Thoracic aorta (tissue), 2 donors: Measurements from ENCODE around the gene CHRDL2. TPM values are rescaled to one million over a fixed set of nuclear protein-coding genes. Genes with fewer than 3 reads are reported as not detected.

Experiments
- ATAC-seq: fragments of 150-250 bp; one replicate; pipeline ENCODE4 v1.8.0; 2017; ENCODE audit warnings: low read depth; ENCODE audit not compliant: insufficient number of reproducible peaks, low FRiP score
- DNase-seq: peaks from one replicate; pipeline ENCODE4 v3.0.0-alpha.2; 2020; ENCODE audit warnings: low spot score
- H3K27ac ChIP-seq, 2 donors: fragments of 200-600 bp; sonication (generic); 1 replicate in 1 of 2; 2 replicates in 1 of 2; pipeline ENCODE4 v1.5.1; 2016; ENCODE audit warnings: mild to moderate bottlenecking in 2 of 2, moderate library complexity in 2 of 2
- H3K27me3 ChIP-seq: fragments of 200-600 bp; sonication (generic); replicated peaks from 2 replicates; pipeline ENCODE4 v1.6.0; 2016; ENCODE audit warnings: mild to moderate bottlenecking; ENCODE audit not compliant: insufficient read depth
- H3K36me3 ChIP-seq: fragments of 200-600 bp; sonication (generic); one replicate; pipeline ENCODE4 v1.5.1; 2016
- H3K4me1 ChIP-seq, 2 donors: fragments of 200-600 bp; sonication (generic); 1 replicate in 1 of 2; 2 replicates in 1 of 2; pipeline versions ENCODE4 v1.5.1 to v1.6.0; 2016; ENCODE audit warnings: low read depth in 2 of 2, mild to moderate bottlenecking in 1 of 2; ENCODE audit not compliant: control insufficient read depth in 1 of 2
- H3K4me3 ChIP-seq: fragments of 200-600 bp; sonication (generic); 2 replicates; pipeline ENCODE4 v1.5.1; 2016; ENCODE audit warnings: mild to moderate bottlenecking
- H3K9me3 ChIP-seq: fragments of 200-600 bp; sonication (generic); 2 replicates; pipeline ENCODE4 v1.5.1; 2016
- CTCF ChIP-seq: fragments of 200-600 bp; sonication (generic); IDR thresholded peaks from one replicate; pipeline ENCODE4 v1.5.1; 2019; ENCODE audit warnings: antibody characterized with exemption
- total RNA-seq, 2 donors: library from RNA; depleted of rRNA; stranded (reverse); fragments of >200 nt; gene quantifications; one replicate each; pipeline versions ENCODE4 v1.1.0 to v1.2.3, GENCODE V29; 2016

The CHRDL2 gene
- total RNA-seq, 2 donors from 2014 or later, result 1.9 TPM; not detected in 1

- peak overlapping the region; percentile 66 to 67 for H3K27ac ChIP-seq
- no peak for DNase-seq
- no peak overlapping the region for H3K4me3 ChIP-seq
- no peaks in the 10 kb centered on the region for H3K36me3 ChIP-seq
- H3K4me1 ChIP-seq, result peaks cover 8 to 27% of the 10 kb centered on the region in 2 donors
- H3K9me3 ChIP-seq, result no peaks in the 10 kb centered on the region
- no peak for TF ChIP-seq CTCF
- H3K27me3 ChIP-seq, result no peaks in the 10 kb centered on the region
- ATAC-seq, result peak; percentile 7
These were observed 58.8 kb downstream of the CHRDL2 start for GRCh38 chr11:74672332-74672955.

- no peak for TF ChIP-seq CTCF
- no peaks in the 10 kb centered on the region for H3K9me3 ChIP-seq
- H3K27me3 ChIP-seq, result no peaks in the 10 kb centered on the region
- no peaks in the 10 kb centered on the region for H3K36me3 ChIP-seq
- H3K4me1 ChIP-seq, result peaks cover 8 to 24% of the 10 kb centered on the region in 2 donors
- no peak for DNase-seq
- no peak for ATAC-seq
- H3K27ac ChIP-seq, result no peak overlapping the region
- H3K4me3 ChIP-seq, result no peak overlapping the region
These were observed 59.6 kb downstream of the CHRDL2 start for GRCh38 chr11:74671520-74672196.

- no peak for DNase-seq
These were observed 61.1 kb downstream of the CHRDL2 start for GRCh38 chr11:74670171-74670570.

GRCh38 chr11:74669211-74670160 is 61.7 kb downstream of the CHRDL2 start:
- H3K4me1 ChIP-seq, result peaks cover 8 to 21% of the 10 kb centered on the region in 2 donors
- DNase-seq, result no peak
- no peaks in the 10 kb centered on the region for H3K36me3 ChIP-seq
- no peak for TF ChIP-seq CTCF
- H3K27ac ChIP-seq, result no peak overlapping the region
- no peak for ATAC-seq
- H3K9me3 ChIP-seq, result no peaks in the 10 kb centered on the region
- no peak overlapping the region for H3K4me3 ChIP-seq
- no peaks in the 10 kb centered on the region for H3K27me3 ChIP-seq

More at GRCh38 chr11:74670171-74670570, 61.1 kb downstream of the CHRDL2 start:
- TF ChIP-seq CTCF, result no peak
- H3K36me3 ChIP-seq, result no peaks in the 10 kb centered on the region
- H3K27ac ChIP-seq, result no peak overlapping the region
- H3K4me1 ChIP-seq, result peaks cover 8 to 21% of the 10 kb centered on the region in 2 donors
- no peak overlapping the region for H3K4me3 ChIP-seq
- no peak for ATAC-seq
- H3K9me3 ChIP-seq, result no peaks in the 10 kb centered on the region
- H3K27me3 ChIP-seq, result no peaks in the 10 kb centered on the region

- H3K36me3 ChIP-seq, result no peaks in the 10 kb centered on the region
- TF ChIP-seq CTCF, result no peak
- H3K27me3 ChIP-seq, result no peaks in the 10 kb centered on the region
- ATAC-seq (no peak), DNase-seq (no peak)
- H3K4me3 ChIP-seq, result no peak overlapping the region
- no peaks in the 10 kb centered on the region for H3K4me1 ChIP-seq
- H3K9me3 ChIP-seq, result no peaks in the 10 kb centered on the region
- H3K27ac ChIP-seq, result no peak overlapping the region
These were observed 67.9 kb downstream of the CHRDL2 start for GRCh38 chr11:74663315-74663714.
